Stimulated activated effector memory CD8-positive, alpha-beta T cell treated with anti-CD3 and anti-CD28 coated beads, Interleukin-12 subunit alpha, Interleukin-12 subunit beta, amount 100 ng/mL, for 72 hours (primary cell): ENCODE results near the gene RHEX.

Experiments used
- ATAC-seq: fragments of 150-1000 bp; cut with Tn5 transposase; 2 replicates; pipeline ENCODE4 v1.10.0; 2021
- DNase-seq, 2 donors: peaks; one replicate each; pipeline ENCODE4 v3.0.0; 2021 to 2022; ENCODE audit warnings: low spot score in 2 of 2
- H3K27ac Mint-ChIP-seq: one replicate; pipeline ENCODE4 v1.8.0; 2022; ENCODE audit warnings: mild to moderate bottlenecking, mixed read lengths
- H3K36me3 Mint-ChIP-seq: one replicate; pipeline ENCODE4 v1.8.0; 2022; ENCODE audit warnings: mild to moderate bottlenecking, mixed read lengths
- H3K4me1 Mint-ChIP-seq: one replicate; pipeline ENCODE4 v1.8.0; 2022; ENCODE audit warnings: mixed read lengths
- H3K4me3 Mint-ChIP-seq: one replicate; pipeline ENCODE4 v1.8.0; 2022; ENCODE audit warnings: mild to moderate bottlenecking, mixed read lengths
- H3K9me3 Mint-ChIP-seq: one replicate; pipeline ENCODE4 v1.8.0; 2022; ENCODE audit warnings: mixed read lengths

RHEX gene

GRCh38 chr1:206131037-206131436, 78.1 kb downstream of the RHEX start:
- no peaks in the 10 kb centered on the region for H3K4me1 Mint-ChIP-seq
- ATAC-seq (no peak), DNase-seq (no peak)
- H3K4me3 Mint-ChIP-seq, result no peak overlapping the region
- no peaks in the 10 kb centered on the region for H3K36me3 Mint-ChIP-seq
- H3K27ac Mint-ChIP-seq, result no peak overlapping the region
- H3K9me3 Mint-ChIP-seq, result no peaks in the 10 kb centered on the region

DNA sequence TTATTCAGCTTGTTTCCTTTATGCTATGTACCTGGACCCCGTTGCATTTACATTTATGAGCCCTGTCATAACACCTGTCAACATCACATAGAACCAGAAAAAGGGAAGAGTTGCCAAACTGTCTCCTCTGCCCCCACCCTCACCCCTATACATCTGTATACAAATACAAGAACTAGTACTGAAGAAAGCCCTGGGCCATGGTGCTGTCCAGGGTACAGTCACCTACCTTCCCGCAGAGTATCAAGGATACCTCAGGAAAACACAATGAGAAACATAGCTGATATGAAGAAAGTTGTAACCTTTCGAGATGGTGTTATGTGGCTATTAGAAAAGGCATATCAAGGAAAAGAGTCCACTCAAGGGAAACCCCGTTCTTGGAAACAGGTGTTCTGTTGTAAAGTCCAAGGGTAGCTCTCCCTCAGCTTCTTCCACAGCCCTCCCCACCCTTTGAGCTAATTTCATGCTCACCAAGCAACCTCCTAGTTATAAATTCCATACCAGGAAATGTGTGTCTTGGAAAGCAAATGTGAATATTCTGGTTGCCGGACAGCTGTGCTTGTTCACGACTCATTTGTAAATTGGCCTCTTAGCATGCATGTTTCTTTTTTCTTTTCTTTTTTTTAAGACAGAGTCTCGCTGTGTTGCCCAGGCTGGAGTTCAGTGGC, 80.9 kb downstream of the RHEX start:
- Mint-ChIP-seq H3K9me3 (no peaks in the 10 kb centered on the region), H3K4me1 (no peaks in the 10 kb centered on the region), H3K27ac (no peak overlapping the region), H3K36me3 (no peaks in the 10 kb centered on the region), H3K4me3 (no peak overlapping the region)
- ATAC-seq (no peak), DNase-seq (no peak)

DNA sequence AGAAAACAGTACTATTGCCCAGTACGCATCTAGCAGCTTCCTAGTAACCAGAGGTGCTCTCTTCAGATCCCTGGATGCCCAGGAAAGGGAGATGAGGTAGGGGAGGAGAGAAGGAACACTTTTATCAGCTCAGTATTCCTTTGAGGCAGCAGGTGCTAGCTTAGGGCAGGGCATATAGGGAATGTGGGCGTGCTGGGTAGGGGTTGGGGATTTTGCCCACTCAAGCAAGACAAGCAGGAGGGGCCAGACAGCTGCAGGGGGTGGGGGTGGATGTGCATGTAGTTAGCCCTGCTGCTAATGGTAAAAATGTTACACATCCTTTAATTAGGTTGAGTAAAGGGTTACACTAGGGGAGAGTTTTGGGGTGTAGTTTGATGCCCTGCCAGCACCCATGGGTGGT, 82.3 kb downstream of the RHEX start:
- no peak overlapping the region for H3K27ac Mint-ChIP-seq
- no peaks in the 10 kb centered on the region for H3K4me1 Mint-ChIP-seq
- ATAC-seq (no peak), DNase-seq (no peak)
- H3K9me3 Mint-ChIP-seq, result no peaks in the 10 kb centered on the region
- no peak overlapping the region for H3K4me3 Mint-ChIP-seq
- H3K36me3 Mint-ChIP-seq, result no peaks in the 10 kb centered on the region

GRCh38 chr1:206136241-206136640, 83.3 kb downstream of the RHEX start:
- H3K36me3 Mint-ChIP-seq, result no peaks in the 10 kb centered on the region
- no peaks in the 10 kb centered on the region for H3K4me1 Mint-ChIP-seq
- ATAC-seq, result no peak
- no peak overlapping the region for H3K27ac Mint-ChIP-seq
- no peak for DNase-seq
- no peaks in the 10 kb centered on the region for H3K9me3 Mint-ChIP-seq
- H3K4me3 Mint-ChIP-seq, result no peak overlapping the region

GRCh38 chr1:206142011-206142410, 89.0 kb downstream of the RHEX start:
- Mint-ChIP-seq H3K36me3 (no peaks in the 10 kb centered on the region), H3K27ac (no peak overlapping the region), H3K9me3 (no peaks in the 10 kb centered on the region), H3K4me1 (no peaks in the 10 kb centered on the region), H3K4me3 (no peak overlapping the region)
- no peak for ATAC-seq
- DNase-seq, result no peak

DNA sequence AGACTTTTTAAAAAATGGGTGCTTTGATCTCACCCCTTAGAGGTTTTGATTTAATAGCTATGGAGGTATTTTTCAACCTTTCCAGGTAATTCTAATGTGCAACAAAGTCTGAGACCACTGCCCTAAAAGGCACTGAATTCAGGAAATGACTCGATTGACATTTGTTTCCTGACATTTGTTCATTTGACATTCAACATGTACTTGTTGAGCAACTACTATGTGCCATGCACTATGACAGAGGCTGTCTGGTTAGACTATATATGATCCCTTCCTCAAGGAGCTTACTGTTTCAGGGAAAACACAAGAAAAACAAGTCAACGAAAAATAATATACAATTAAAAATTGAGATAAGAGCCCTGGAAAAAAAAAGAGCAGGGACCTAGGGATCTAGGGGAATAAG, 89.8 kb downstream of the RHEX start:
- DNase-seq (no peak), ATAC-seq (no peak)
- Mint-ChIP-seq H3K4me1 (no peaks in the 10 kb centered on the region), H3K36me3 (no peaks in the 10 kb centered on the region), H3K27ac (no peak overlapping the region), H3K4me3 (no peak overlapping the region), H3K9me3 (no peaks in the 10 kb centered on the region)

DNA sequence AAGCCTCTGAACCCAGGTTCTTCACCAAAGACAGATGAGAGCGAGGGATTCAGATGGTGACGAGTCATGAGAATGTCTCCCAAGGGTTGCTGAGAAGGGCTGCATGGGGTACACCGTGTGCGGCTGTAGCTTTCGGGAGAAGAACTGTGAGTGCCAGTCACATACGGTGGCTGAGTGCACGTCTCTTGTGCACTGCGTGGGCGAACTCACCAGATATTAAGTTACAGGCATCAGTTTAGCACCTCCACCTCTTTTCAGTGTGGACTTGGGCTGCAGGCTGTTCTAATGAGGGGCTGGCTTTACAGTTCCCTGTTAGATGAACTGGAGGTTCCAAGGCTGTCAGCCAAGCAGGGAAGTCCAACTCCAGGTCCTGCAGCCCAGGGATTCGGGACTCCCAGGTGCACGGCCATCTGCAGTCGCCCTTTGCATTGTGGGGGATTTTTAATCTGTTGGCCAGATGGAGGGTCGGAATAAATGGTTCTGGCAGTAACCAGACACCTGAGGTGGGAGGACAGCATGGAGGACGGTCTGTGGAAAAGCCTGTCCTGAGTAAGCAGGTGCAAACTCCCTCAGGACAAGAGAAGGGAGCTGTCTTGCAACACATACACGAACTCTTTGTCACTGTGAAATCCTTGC, 90.7 kb downstream of the RHEX start:
- DNase-seq (no peak), ATAC-seq (no peak)
- H3K4me3 Mint-ChIP-seq, result no peak overlapping the region
- H3K36me3 Mint-ChIP-seq, result no peaks in the 10 kb centered on the region
- H3K9me3 Mint-ChIP-seq, result no peaks in the 10 kb centered on the region
- H3K4me1 Mint-ChIP-seq, result no peaks in the 10 kb centered on the region
- no peak overlapping the region for H3K27ac Mint-ChIP-seq

- no peak overlapping the region for H3K4me3 Mint-ChIP-seq
- H3K27ac Mint-ChIP-seq, result no peak overlapping the region
- DNase-seq (no peak), ATAC-seq (no peak)
- no peaks in the 10 kb centered on the region for H3K36me3 Mint-ChIP-seq
- H3K4me1 Mint-ChIP-seq, result no peaks in the 10 kb centered on the region
- H3K9me3 Mint-ChIP-seq, result no peaks in the 10 kb centered on the region
Observed at GRCh38 chr1:206144605-206145004, 91.6 kb downstream of the RHEX start.

DNA sequence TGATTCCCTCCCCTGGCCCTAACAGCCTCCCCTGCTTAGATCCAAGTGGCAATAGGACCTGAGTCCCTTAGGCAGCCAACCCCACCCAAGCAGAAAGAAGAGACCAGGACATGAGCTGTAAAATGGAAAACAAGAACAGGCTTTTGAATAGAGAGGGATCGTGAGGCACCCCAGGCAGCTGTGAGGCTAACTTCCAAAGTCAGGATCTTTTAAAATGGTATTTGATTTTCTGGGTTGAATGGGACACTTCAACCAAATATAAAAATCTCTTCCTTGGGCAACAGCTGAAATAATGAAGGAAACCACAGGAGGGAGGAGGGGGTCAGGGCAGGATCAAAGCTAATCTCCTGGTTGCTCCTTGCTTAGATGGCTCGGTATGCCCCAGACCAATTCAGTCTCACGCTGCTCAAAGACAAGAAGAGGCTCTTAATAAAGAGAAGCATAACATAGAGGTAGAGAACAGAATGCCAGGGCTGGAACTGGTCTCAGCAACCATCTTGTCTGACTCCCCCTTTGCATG, 92.9 kb downstream of the RHEX start:
- no peak for DNase-seq
- Mint-ChIP-seq H3K4me3 (no peak overlapping the region), H3K4me1 (no peaks in the 10 kb centered on the region), H3K9me3 (no peaks in the 10 kb centered on the region), H3K27ac (no peak overlapping the region), H3K36me3 (no peaks in the 10 kb centered on the region)
- no peak for ATAC-seq
